Cardiac septum (tissue), 1 donor: ENCODE data around the gene ACVR1C. TPM values are rescaled to one million over a fixed set of nuclear protein-coding genes. Genes with fewer than 3 reads are reported as not detected.

Source experiments
- DNase-seq: peaks from one replicate; pipeline ENCODE4 v3.0.0-alpha.2; 2020; ENCODE audit warnings: low spot score
- intact Hi-C: fragments of 100-400 bp; cut with DNase I; formaldehyde crosslinking; loops from one replicate; pipeline ENCODE4 v1.14.0; 2022
- total RNA-seq: library from RNA; stranded (reverse); fragmentation: NEBNext Ultra II Directional; extraction: Animal tissue kit (Norgen Biotek cat#: 25700); gene quantifications from one replicate; pipeline ENCODE4 v1.2.1, GENCODE V29; 2021
- donor health status: DM: no; HTN: no; CAD: no.

The ACVR1C gene
- total RNA-seq, 1 donor from 2014 or later = 0.59 TPM

GRCh38 chr2:157504623-157505022, 124.0 kb downstream of the ACVR1C start:
- intact Hi-C loops = no loop called here
- no peak for DNase-seq

GRCh38 chr2:157501026-157501425, 127.6 kb downstream of the ACVR1C start:
- intact Hi-C loops = no loop called here
- DNase-seq = no peak

GRCh38 chr2:157500334-157500733, 128.3 kb downstream of the ACVR1C start:
- intact Hi-C loops = no loop called here
- DNase-seq = no peak

GRCh38 chr2:157498483-157498882, 130.2 kb downstream of the ACVR1C start:
- intact Hi-C loops = loop anchor here (5.0 to 10.0 kb wide), 2 partner anchors 96 to 514 kb away; no protein-coding TSS in a partner anchor
- DNase-seq = no peak

- intact Hi-C loops = loop anchor here (5.0 to 10.0 kb wide), 2 partner anchors 97 to 515 kb away; no protein-coding TSS in a partner anchor
- DNase-seq = no peak
These were observed 130.9 kb downstream of the ACVR1C start for GRCh38 chr2:157497638-157498314.

- intact Hi-C loops = loop anchor here (5.0 to 10.0 kb wide), 2 partner anchors 103 to 165 kb away; partner anchors contain the start of gene ERMN
- no peak for DNase-seq
These were observed 136.4 kb downstream of the ACVR1C start for GRCh38 chr2:157492189-157492773.

- DNase-seq = no peak
- intact Hi-C loops = loop anchor here (5.0 to 10.0 kb wide), 3 partner anchors 75 to 163 kb away; partner anchors contain the start of gene ERMN
These were observed 138.7 kb downstream of the ACVR1C start for GRCh38 chr2:157489983-157490382.

GRCh38 chr2:157488877-157489276, 139.8 kb downstream of the ACVR1C start:
- no peak for DNase-seq
- intact Hi-C loops = loop anchor here (10.0 kb wide), 1 partner anchor 74 kb away; no protein-coding TSS in a partner anchor

- intact Hi-C loops = loop anchor here (10.0 kb wide), 1 partner anchor 73 kb away; no protein-coding TSS in a partner anchor
- no peak for DNase-seq
These were observed 140.9 kb downstream of the ACVR1C start for GRCh38 chr2:157487747-157488146.

GRCh38 chr2:157487271-157487610, 141.4 kb downstream of the ACVR1C start:
- intact Hi-C loops = loop anchor here (10.0 kb wide), 1 partner anchor 72 kb away; no protein-coding TSS in a partner anchor
- DNase-seq = no peak

GRCh38 chr2:157486596-157487270, 141.9 kb downstream of the ACVR1C start:
- intact Hi-C loops = loop anchor here (10.0 kb wide), 1 partner anchor 72 kb away; no protein-coding TSS in a partner anchor

GRCh38 chr2:157480182-157480961, 148.3 kb downstream of the ACVR1C start:
- no peak for DNase-seq
- intact Hi-C loops = loop anchor here (10.0 kb wide), 1 partner anchor 66 kb away; no protein-coding TSS in a partner anchor

More at GRCh38 chr2:157486596-157487270, 141.9 kb downstream of the ACVR1C start:
- DNase-seq = no peak

- intact Hi-C loops = loop anchor here (10.0 kb wide), 1 partner anchor 65 kb away; no protein-coding TSS in a partner anchor
- no peak for DNase-seq
These were observed 149.3 kb downstream of the ACVR1C start for GRCh38 chr2:157479081-157480027.

GRCh38 chr2:157477919-157478318, 150.7 kb downstream of the ACVR1C start:
- no peak for DNase-seq
- intact Hi-C loops = no loop called here

GRCh38 chr2:157476953-157477709, 151.5 kb downstream of the ACVR1C start:
- intact Hi-C loops = no loop called here
- no peak for DNase-seq
